MCF 10A (cell line): ENCODE results near the gene ARHGAP25. TPM values are rescaled to one million over a fixed set of nuclear protein-coding genes. Genes with fewer than 3 reads are reported as not detected.

Experiments
- BruUV-seq: library from RNA; stranded (reverse); fragments of 400-500 nt; replicated peaks from 2 replicates; lab custom pipeline; 2021; lab: Mats Ljungman, UMichigan
- CTCF ChIA-PET: fragments of 300-600 bp; sonication (Branson Sonifier 250); formaldehyde crosslinking; extraction: SDS; loops from one replicate; lab custom pipeline; 2021; ENCODE audit warnings: antibody characterized with exemption, inconsistent platforms; lab: Yijun Ruan, JAX
- POLR2A ChIA-PET: fragments of 300-600, 350-650 bp; sonication (Branson Sonifier 250); formaldehyde crosslinking; extraction: SDS; loops from one replicate; lab custom pipeline; 2020; ENCODE audit warnings: antibody characterized with exemption, inconsistent platforms; lab: Yijun Ruan, JAX
- DNase-seq: peaks from one replicate; pipeline ENCODE4 v3.0.0-alpha.2; 2018; ENCODE audit not compliant: unreplicated experiment
- H3K27ac Mint-ChIP-seq: one replicate; pipeline ENCODE4 v1.8.0; 2022; ENCODE audit warnings: mild to moderate bottlenecking, low read depth, mixed read lengths; ENCODE audit not compliant: unreplicated experiment
- H3K27me3 Mint-ChIP-seq: one replicate; pipeline ENCODE4 v1.8.0; 2022; ENCODE audit warnings: mixed read lengths; ENCODE audit not compliant: insufficient read depth, unreplicated experiment
- H3K36me3 Mint-ChIP-seq: one replicate; pipeline ENCODE4 v1.8.0; 2022; ENCODE audit warnings: mild to moderate bottlenecking, moderate library complexity, mixed read lengths; ENCODE audit not compliant: insufficient read depth, unreplicated experiment
- H3K4me1 Mint-ChIP-seq: one replicate; pipeline ENCODE4 v1.8.0; 2022; ENCODE audit warnings: mixed read lengths; ENCODE audit not compliant: insufficient read depth, unreplicated experiment
- H3K4me3 Mint-ChIP-seq: one replicate; pipeline ENCODE4 v1.8.0; 2022; ENCODE audit warnings: mild to moderate bottlenecking, moderate library complexity, mixed read lengths; ENCODE audit not compliant: unreplicated experiment
- H3K9me3 Mint-ChIP-seq: one replicate; pipeline ENCODE4 v1.8.0; 2022; ENCODE audit warnings: mixed read lengths; ENCODE audit not compliant: unreplicated experiment
- intact Hi-C: fragments of 100-400 bp; cut with micrococcal nuclease; formaldehyde crosslinking; loops from 2 replicates; pipeline ENCODE4 v1.14.1; 2022
- total RNA-seq: library from RNA; stranded (reverse); gene quantifications from 2 replicates; pipeline ENCODE4 v1.2.3, GENCODE V29; 2022
- TF ChIP-seq, protein P1 (sequence below): fragments of 200-600 bp; IDR thresholded peaks from one replicate; pipeline ENCODE4 v1.8.0; 2022; ENCODE audit warnings: antibody characterized with exemption, mild to moderate bottlenecking; ENCODE audit not compliant: unreplicated experiment

Gene ARHGAP25
- total RNA-seq, 1 experiment from 2014 or later = 0.93 TPM

DNA sequence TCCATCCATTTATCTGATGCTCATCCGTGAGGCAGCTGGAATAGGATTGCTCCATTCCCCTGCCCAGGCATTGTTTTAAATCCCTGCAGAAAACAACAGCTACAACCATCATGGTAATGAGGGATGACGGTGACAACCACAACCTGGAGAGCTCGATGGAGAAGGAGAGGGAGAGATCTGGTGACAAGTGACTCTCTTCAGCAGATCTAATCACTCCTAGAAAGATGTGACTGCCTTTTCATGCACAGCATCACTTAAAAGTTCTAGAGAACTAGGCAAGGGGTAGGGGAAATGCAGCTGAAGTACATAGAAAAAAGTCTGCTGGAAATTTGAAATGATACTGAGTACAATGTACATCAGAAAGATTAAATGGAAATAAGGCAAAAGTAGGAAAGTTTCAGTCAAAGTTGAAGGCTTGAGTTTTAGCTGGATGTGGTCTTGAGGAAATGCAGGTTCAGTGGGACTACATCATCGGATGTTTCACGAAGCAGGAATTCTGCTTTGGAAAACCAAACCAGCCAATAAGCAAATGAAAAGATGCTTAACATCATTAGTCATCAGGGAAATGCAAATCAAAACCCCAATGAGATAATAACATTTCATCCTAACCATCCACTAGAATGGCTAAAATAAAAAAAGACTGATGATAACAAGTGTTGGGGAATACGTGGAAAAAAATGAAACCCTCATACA is 6.8 kb upstream of the ARHGAP25 start:
- no peak for DNase-seq

DNA sequence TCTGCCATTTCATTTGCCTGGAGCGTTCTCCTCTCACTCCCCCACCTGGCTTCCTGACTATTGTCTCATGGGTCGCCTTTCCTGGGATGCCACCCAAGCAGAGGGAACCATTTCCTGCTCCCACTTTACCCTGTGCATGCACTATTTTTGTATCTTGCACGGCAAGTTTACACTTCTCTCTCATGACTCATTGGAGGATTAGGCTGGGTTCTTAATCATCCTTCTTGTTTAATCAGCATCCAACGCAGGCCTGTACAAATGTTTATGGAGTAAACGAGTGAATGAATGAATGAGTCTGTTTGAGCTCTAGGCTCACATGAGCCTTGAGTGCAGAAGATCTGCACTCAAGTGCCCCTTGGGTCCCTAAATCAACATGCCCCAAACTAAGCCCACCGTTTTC is 3.8 kb upstream of the ARHGAP25 start:
- BruUV-seq = no TSS peak
- no peak overlapping the region for H3K27ac Mint-ChIP-seq
- no peaks in the 10 kb centered on the region for H3K27me3 Mint-ChIP-seq
- H3K36me3 Mint-ChIP-seq = no peaks in the 10 kb centered on the region
- TF ChIP-seq, protein P1, sequence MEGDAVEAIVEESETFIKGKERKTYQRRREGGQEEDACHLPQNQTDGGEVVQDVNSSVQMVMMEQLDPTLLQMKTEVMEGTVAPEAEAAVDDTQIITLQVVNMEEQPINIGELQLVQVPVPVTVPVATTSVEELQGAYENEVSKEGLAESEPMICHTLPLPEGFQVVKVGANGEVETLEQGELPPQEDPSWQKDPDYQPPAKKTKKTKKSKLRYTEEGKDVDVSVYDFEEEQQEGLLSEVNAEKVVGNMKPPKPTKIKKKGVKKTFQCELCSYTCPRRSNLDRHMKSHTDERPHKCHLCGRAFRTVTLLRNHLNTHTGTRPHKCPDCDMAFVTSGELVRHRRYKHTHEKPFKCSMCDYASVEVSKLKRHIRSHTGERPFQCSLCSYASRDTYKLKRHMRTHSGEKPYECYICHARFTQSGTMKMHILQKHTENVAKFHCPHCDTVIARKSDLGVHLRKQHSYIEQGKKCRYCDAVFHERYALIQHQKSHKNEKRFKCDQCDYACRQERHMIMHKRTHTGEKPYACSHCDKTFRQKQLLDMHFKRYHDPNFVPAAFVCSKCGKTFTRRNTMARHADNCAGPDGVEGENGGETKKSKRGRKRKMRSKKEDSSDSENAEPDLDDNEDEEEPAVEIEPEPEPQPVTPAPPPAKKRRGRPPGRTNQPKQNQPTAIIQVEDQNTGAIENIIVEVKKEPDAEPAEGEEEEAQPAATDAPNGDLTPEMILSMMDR = no peak
- H3K9me3 Mint-ChIP-seq = no peaks in the 10 kb centered on the region
- DNase-seq = peak; percentile 56
- POLR2A ChIA-PET = interaction anchor here (0.8 to 2.4 kb wide), 2 partner anchors 9 to 10 kb away, joined by 3 to 6 read pairs; no protein-coding TSS in a partner anchor
- CTCF ChIA-PET = interaction anchor here (0.6 to 2.6 kb wide), 4 partner anchors 14 to 194 kb away, joined by 3 to 9 read pairs (median 6); no protein-coding TSS in a partner anchor
- peaks cover 13% of the 10 kb centered on the region for H3K4me1 Mint-ChIP-seq
- no peak overlapping the region for H3K4me3 Mint-ChIP-seq
- intact Hi-C loops = no loop called here

More for the DNA sequence above, 6.8 kb upstream of the ARHGAP25 start:
- ChIA-PET POLR2A (interaction anchor here (0.7 kb wide), 2 partner anchors 10 to 229 kb away, joined by 3 read pairs; no protein-coding TSS in a partner anchor), CTCF (interaction anchor here (0.7 to 1.3 kb wide), 6 partner anchors 12 to 243 kb away, joined by 3 to 4 read pairs (median 4); no protein-coding TSS in a partner anchor)
- H3K36me3 Mint-ChIP-seq = no peaks in the 10 kb centered on the region
- H3K4me3 Mint-ChIP-seq = no peak overlapping the region
- H3K27ac Mint-ChIP-seq = no peak overlapping the region
- TF ChIP-seq, protein P1 = no peak
- no peaks in the 10 kb centered on the region for H3K27me3 Mint-ChIP-seq
- H3K9me3 Mint-ChIP-seq = no peaks in the 10 kb centered on the region
- no TSS peak for BruUV-seq
- H3K4me1 Mint-ChIP-seq = peaks cover 13% of the 10 kb centered on the region
- intact Hi-C loops = no loop called here

- Mint-ChIP-seq H3K27ac (no peak overlapping the region), H3K9me3 (no peaks in the 10 kb centered on the region), H3K36me3 (no peaks in the 10 kb centered on the region), H3K27me3 (no peaks in the 10 kb centered on the region), H3K4me1 (peaks cover 13% of the 10 kb centered on the region), H3K4me3 (no peak overlapping the region)
- TF ChIP-seq, protein P1 = no peak
- intact Hi-C loops = no loop called here
- POLR2A ChIA-PET = no interaction called here
- no TSS peak for BruUV-seq
- CTCF ChIA-PET = interaction anchor here (1.1 to 2.7 kb wide), 4 partner anchors 10 to 233 kb away, joined by 3 to 7 read pairs (median 4); no protein-coding TSS in a partner anchor
- no peak for DNase-seq
Observed at GRCh38 chr2:68732036-68732932, 2.3 kb upstream of the ARHGAP25 start.

DNA sequence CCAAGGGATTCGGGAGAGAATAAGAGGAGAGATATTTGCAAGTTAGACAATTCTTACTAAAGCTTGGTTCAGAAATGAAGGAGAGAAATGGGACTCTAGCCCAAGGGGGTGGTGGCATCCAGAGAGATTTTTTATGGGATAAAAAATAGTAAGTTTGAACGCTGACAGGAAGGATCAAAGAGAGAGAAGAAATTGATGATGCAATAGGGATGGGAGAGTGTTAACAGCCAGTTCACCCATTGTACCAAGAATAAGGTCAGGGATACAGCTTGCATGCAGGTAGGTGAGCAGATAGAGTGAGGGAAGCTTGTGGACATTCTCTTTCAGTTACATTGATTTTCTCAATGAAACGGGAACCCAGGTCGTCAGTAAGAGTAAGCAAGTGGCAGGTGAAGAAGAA is 1.2 kb upstream of the ARHGAP25 start:
- H3K36me3 Mint-ChIP-seq = no peaks in the 10 kb centered on the region
- intact Hi-C loops = no loop called here
- no TSS peak for BruUV-seq
- no peaks in the 10 kb centered on the region for H3K9me3 Mint-ChIP-seq
- POLR2A ChIA-PET = no interaction called here
- no peak overlapping the region for H3K27ac Mint-ChIP-seq
- TF ChIP-seq, protein P1 = no peak
- H3K4me3 Mint-ChIP-seq = no peak overlapping the region
- no peaks in the 10 kb centered on the region for H3K27me3 Mint-ChIP-seq
- H3K4me1 Mint-ChIP-seq = peaks cover 13% of the 10 kb centered on the region
- CTCF ChIA-PET = interaction anchor here (1.0 to 2.7 kb wide), 4 partner anchors 11 to 210 kb away, joined by 3 to 7 read pairs (median 4); no protein-coding TSS in a partner anchor
- no peak for DNase-seq
